Loucy (cell line): ENCODE results near the gene PIGQ.

Experiments used
- H2AFZ ChIP-seq: fragments of 200-600 bp; sonication (generic); 2 replicates; pipeline ENCODE4 v1.6.0; 2016; ENCODE audit warnings: antibody characterized with exemption, mild to moderate bottlenecking, low read length, moderate library complexity
- H3F3A ChIP-seq: fragments of 200-600 bp; 2 replicates; pipeline ENCODE4 v1.6.0; 2016; ENCODE audit warnings: antibody characterized with exemption, low read depth, mild to moderate bottlenecking
- H3K27me3 ChIP-seq: fragments of 200-600 bp; sonication (generic); 2 replicates; pipeline ENCODE4 v1.6.1; 2014; ENCODE audit warnings: low read length, mild to moderate bottlenecking; ENCODE audit not compliant: insufficient read depth, poor library complexity, severe bottlenecking
- H3K36me3 ChIP-seq: fragments of 200-600 bp; sonication (generic); 2 replicates; pipeline ENCODE4 v1.6.1; 2016; ENCODE audit warnings: low read length; ENCODE audit not compliant: insufficient read depth
- H3K4me1 ChIP-seq: fragments of 200-600 bp; sonication (generic); 2 replicates; pipeline ENCODE4 v1.5.1; 2014; ENCODE audit warnings: low read length, mild to moderate bottlenecking; ENCODE audit not compliant: insufficient read depth, poor library complexity, severe bottlenecking
- H3K4me2 ChIP-seq: fragments of 200-600 bp; sonication (generic); 2 replicates; pipeline ENCODE4 v1.6.0; 2014; ENCODE audit warnings: antibody characterized with exemption, low read length, low read depth, mild to moderate bottlenecking; ENCODE audit not compliant: poor library complexity, severe bottlenecking
- H3K4me3 ChIP-seq: fragments of 200-600 bp; sonication (generic); 2 replicates; pipeline ENCODE4 v1.5.1; 2014; ENCODE audit warnings: low read length, mild to moderate bottlenecking, mixed read lengths; ENCODE audit not compliant: poor library complexity, severe bottlenecking
- H3K79me2 ChIP-seq: fragments of 200-600 bp; sonication (generic); 2 replicates; pipeline ENCODE4 v1.6.1; 2014; ENCODE audit warnings: low read length; ENCODE audit not compliant: insufficient read depth
- H3K9ac ChIP-seq: fragments of 200-600 bp; sonication (generic); 2 replicates; pipeline ENCODE4 v1.6.0; 2014; ENCODE audit warnings: mild to moderate bottlenecking, low read depth, low read length, moderate library complexity; ENCODE audit not compliant: poor library complexity, severe bottlenecking
- H3K9me2 ChIP-seq: fragments of 200-600 bp; sonication (generic); replicated peaks from 2 replicates; pipeline ENCODE4 v1.6.1; 2016; ENCODE audit warnings: low read depth, low read length, mixed read lengths
- H3K9me3 ChIP-seq: fragments of 200-600 bp; sonication (generic); 2 replicates; pipeline ENCODE4 v1.6.1; 2014; ENCODE audit warnings: mild to moderate bottlenecking, antibody characterized with exemption, low read length, low read depth; ENCODE audit not compliant: insufficient read depth
- H4K20me1 ChIP-seq: fragments of 200-600 bp; sonication (generic); 2 replicates; pipeline ENCODE4 v1.6.0; 2014; ENCODE audit warnings: antibody characterized with exemption, low read length, mild to moderate bottlenecking; ENCODE audit not compliant: insufficient read depth, poor library complexity, severe bottlenecking
- CTCF ChIP-seq: fragments of 200-600 bp; sonication (generic); conservative IDR thresholded peaks from 2 replicates; pipeline ENCODE4 v1.5.1; 2014; ENCODE audit warnings: mild to moderate bottlenecking, antibody characterized with exemption, low read length
- EZH2phosphoT487 ChIP-seq: fragments of 200-600 bp; IDR thresholded peaks from 2 replicates; pipeline ENCODE4 v1.6.1; 2018; ENCODE audit warnings: antibody characterized with exemption, mild to moderate bottlenecking, moderate library complexity, borderline replicate concordance

The PIGQ gene

GRCh38 chr16:534135-534534, 35.6 kb upstream of the PIGQ start:
- H3K9me2 ChIP-seq, result no peaks in the 10 kb centered on the region
- peaks cover 39% of the 10 kb centered on the region for H3K79me2 ChIP-seq
- H3K4me3 ChIP-seq, result no peak overlapping the region
- no peaks in the 10 kb centered on the region for H3K36me3 ChIP-seq
- H3K4me1 ChIP-seq, result no peaks in the 10 kb centered on the region
- no peaks in the 10 kb centered on the region for H3F3A ChIP-seq
- no peaks in the 10 kb centered on the region for H3K9me3 ChIP-seq
- no peak overlapping the region for H3K9ac ChIP-seq
- TF ChIP-seq EZH2phosphoT487 (no peak), CTCF (no peak)
- H2AFZ ChIP-seq, result no peak overlapping the region
- H3K27me3 ChIP-seq, result no peaks in the 10 kb centered on the region
- no peak overlapping the region for H3K4me2 ChIP-seq
- H4K20me1 ChIP-seq, result peaks cover 13% of the 10 kb centered on the region

GRCh38 chr16:534856-535445, 34.8 kb upstream of the PIGQ start:
- Histone ChIP-seq H3K9me2 (no peaks in the 10 kb centered on the region), H3K4me1 (no peaks in the 10 kb centered on the region), H3K27me3 (no peaks in the 10 kb centered on the region), H4K20me1 (peaks cover 5% of the 10 kb centered on the region), H3F3A (no peaks in the 10 kb centered on the region), H3K79me2 (peaks cover 31% of the 10 kb centered on the region), H3K4me2 (no peak overlapping the region), H3K36me3 (no peaks in the 10 kb centered on the region), H3K9ac (no peak overlapping the region), H3K9me3 (no peaks in the 10 kb centered on the region), H3K4me3 (no peak overlapping the region), H2AFZ (no peak overlapping the region)
- TF ChIP-seq EZH2phosphoT487 (no peak), CTCF (no peak)

GRCh38 chr16:535446-536405, 34.0 kb upstream of the PIGQ start:
- TF ChIP-seq EZH2phosphoT487, result no peak
- TF ChIP-seq CTCF, result no peak
- Histone ChIP-seq H4K20me1 (peaks cover 4% of the 10 kb centered on the region), H3K9me3 (no peaks in the 10 kb centered on the region), H3F3A (no peaks in the 10 kb centered on the region), H3K79me2 (peaks cover 23% of the 10 kb centered on the region; the same call in 1 of the 2 replicates), H3K36me3 (no peaks in the 10 kb centered on the region), H3K4me3 (no peak overlapping the region), H3K4me2 (no peak overlapping the region), H3K27me3 (no peaks in the 10 kb centered on the region), H3K9me2 (no peaks in the 10 kb centered on the region), H3K9ac (no peak overlapping the region), H3K4me1 (no peaks in the 10 kb centered on the region), H2AFZ (no peak overlapping the region)
